GM10248 (cell line): Measurements from ENCODE around the gene ZMYND15.

ENCODE experiments used
- CTCF ChIA-PET: fragments of 300-600 bp; sonication (Branson Sonifier 250); formaldehyde crosslinking; extraction: SDS; loops from one replicate; lab custom pipeline; 2021; ENCODE audit warnings: antibody characterized with exemption; lab: Yijun Ruan, JAX
- POLR2A ChIA-PET: fragments of 350-650 bp; sonication (Branson Sonifier 250); formaldehyde crosslinking; extraction: SDS; loops from one replicate; lab custom pipeline; 2020; ENCODE audit warnings: antibody characterized with exemption; lab: Yijun Ruan, JAX
- DNase-seq: peaks from one replicate; pipeline ENCODE4 v3.0.0; 2012; ENCODE audit errors: extremely low spot score
- TF ChIP-seq, protein P1 (sequence below): IDR thresholded peaks from 2 replicates; pipeline ENCODE4 v1.5.1; 2012; ENCODE audit warnings: mild to moderate bottlenecking, low read depth; ENCODE audit errors: extremely low read depth, missing control alignments, control extremely low read depth

The ZMYND15 gene

DNA sequence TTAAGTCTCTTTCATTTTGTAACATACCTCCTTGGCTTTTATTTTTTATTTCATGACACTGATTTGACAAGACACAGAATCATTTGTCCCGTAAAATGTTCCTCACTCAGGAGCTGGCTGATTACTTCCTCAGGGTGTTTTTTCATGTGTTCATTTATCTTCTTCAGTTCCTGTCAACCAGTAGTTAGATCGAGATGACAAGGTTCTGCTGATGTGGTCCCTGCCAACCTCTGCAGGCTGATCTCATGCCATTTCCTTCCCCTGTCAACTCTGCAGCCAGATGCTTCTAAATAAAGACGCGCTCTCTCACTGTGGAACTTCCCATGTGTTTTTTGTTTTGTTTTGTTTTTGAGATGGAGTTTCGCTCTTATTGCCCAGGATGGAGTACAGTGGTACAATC is 8.2 kb downstream of the ZMYND15 start:
- DNase-seq, result no peak
- POLR2A ChIA-PET, result no interaction called here
- TF ChIP-seq, protein P1, sequence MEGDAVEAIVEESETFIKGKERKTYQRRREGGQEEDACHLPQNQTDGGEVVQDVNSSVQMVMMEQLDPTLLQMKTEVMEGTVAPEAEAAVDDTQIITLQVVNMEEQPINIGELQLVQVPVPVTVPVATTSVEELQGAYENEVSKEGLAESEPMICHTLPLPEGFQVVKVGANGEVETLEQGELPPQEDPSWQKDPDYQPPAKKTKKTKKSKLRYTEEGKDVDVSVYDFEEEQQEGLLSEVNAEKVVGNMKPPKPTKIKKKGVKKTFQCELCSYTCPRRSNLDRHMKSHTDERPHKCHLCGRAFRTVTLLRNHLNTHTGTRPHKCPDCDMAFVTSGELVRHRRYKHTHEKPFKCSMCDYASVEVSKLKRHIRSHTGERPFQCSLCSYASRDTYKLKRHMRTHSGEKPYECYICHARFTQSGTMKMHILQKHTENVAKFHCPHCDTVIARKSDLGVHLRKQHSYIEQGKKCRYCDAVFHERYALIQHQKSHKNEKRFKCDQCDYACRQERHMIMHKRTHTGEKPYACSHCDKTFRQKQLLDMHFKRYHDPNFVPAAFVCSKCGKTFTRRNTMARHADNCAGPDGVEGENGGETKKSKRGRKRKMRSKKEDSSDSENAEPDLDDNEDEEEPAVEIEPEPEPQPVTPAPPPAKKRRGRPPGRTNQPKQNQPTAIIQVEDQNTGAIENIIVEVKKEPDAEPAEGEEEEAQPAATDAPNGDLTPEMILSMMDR, result no peak
- CTCF ChIA-PET, result no interaction called here

DNA sequence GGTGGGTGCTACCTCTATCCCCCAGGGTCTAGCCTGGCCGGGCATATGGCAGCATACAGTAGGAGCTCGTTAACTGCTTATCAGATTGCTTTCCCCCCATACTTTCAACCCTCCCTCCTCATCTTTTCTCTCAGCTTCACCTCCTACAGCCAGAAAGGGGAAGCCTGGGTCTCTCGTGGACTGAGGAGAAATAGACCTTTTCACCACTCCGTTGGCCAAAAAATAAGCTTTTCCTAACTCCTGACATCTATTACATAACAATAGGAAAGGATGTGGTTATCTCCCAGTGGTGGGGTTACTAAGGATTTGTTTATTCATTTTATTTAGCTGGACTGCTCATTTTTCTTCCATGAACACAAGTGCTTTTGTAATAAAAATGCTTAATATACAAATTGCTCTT is 9.1 kb downstream of the ZMYND15 start:
- CTCF ChIA-PET, result interaction anchor here (1.0 kb wide), 1 partner anchor 16 kb away, joined by 3 read pairs; no protein-coding TSS in a partner anchor
- TF ChIP-seq, protein P1, result no peak
- POLR2A ChIA-PET, result no interaction called here
- no peak for DNase-seq

DNA sequence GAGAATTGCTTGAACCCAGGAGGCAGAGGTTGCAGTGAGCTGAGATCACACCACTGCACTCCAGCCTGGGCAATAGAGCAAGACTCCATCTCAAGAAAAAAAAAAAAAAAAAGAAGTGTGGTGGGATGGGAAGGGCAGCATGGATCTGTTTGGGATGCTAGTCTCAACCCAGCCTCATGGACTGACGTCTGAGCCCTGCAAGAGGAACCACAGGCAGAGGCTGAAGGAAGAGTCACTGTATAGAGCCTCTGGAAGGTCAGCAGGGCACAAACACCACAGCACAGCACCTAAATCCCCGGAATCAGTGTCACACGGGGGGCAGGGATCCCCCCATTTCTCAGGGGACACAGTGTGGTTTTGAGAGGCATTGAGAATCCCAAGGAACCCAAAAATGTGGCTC is 11.0 kb downstream of the ZMYND15 start:
- CTCF ChIA-PET, result no interaction called here
- TF ChIP-seq, protein P1, result no peak
- POLR2A ChIA-PET, result no interaction called here
- no peak for DNase-seq

GRCh38 chr17:4751932-4752331 is 12.3 kb downstream of the ZMYND15 start:
- DNase-seq, result no peak
- CTCF ChIA-PET, result no interaction called here

DNA sequence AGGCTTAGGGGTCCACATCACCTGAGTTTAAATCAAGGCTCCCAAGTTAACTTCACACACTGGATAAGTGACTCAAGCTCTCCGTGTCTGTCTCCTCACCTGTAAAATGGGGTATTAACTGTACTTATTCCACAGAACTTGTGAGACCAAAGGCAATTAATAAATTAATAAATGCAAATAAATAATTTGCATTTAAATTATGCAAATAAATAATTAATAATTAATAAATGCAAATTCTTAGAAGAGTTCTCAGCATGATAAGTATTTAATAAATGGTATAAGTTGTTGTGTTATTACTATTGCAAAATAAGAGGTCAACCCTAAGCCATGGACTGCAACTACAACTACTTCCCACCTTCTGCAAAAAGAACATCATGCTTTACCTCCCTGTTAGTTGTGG is 13.8 kb downstream of the ZMYND15 start:
- POLR2A ChIA-PET, result interaction anchor here (0.7 kb wide), 1 partner anchor 125 kb away, joined by 3 read pairs; no protein-coding TSS in a partner anchor
- DNase-seq, result no peak
- CTCF ChIA-PET, result interaction anchor here (1.0 kb wide), 1 partner anchor 10 kb away, joined by 3 read pairs; no protein-coding TSS in a partner anchor
- TF ChIP-seq, protein P1, result no peak

More at GRCh38 chr17:4751932-4752331, 12.3 kb downstream of the ZMYND15 start:
- POLR2A ChIA-PET, result no interaction called here
- TF ChIP-seq, protein P1, result no peak

DNA sequence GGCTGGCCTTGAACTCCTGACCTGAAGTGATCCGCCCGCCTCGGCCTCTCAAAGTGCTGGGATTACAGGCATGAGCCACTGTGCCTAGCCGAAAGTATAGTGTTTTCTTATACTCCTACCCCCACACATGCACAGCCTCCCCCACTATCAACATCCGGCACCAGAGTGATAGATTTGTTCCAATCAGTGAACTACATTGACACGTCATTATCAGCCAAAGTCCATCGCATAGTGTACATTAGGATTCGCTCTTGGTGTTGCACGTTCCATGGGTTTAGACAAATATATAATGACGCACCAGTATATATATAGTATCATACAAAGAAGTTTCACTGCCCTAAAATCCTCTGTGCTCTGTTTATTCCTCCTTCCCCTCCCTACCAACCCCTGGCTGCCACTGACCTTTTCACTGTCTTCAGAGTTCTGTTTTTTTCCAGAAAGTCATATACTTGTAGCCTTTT is 20.2 kb downstream of the ZMYND15 start:
- DNase-seq, result no peak
- TF ChIP-seq, protein P1, result no peak
- POLR2A ChIA-PET, result no interaction called here
- CTCF ChIA-PET, result no interaction called here
